DND-41 (cell line): Measurements from ENCODE around the gene TENT5C.

ENCODE experiments used
- ATAC-seq: fragments of 200-7000 bp; cut with Tn5 transposase; 3 replicates; pipeline ENCODE4 v1.9.1; 2021; ENCODE audit warnings: low read depth; ENCODE audit not compliant: insufficient read depth
- DNase-seq: peaks from one replicate; pipeline ENCODE4 v3.0.0-alpha.2; 2020
- H2AFZ ChIP-seq: 2 replicates; pipeline ENCODE4 v1.6.0; 2012; ENCODE audit warnings: low read depth, low read length
- H3K27ac ChIP-seq: 2 replicates; pipeline ENCODE4 v1.5.1; 2012; ENCODE audit warnings: low read length, inconsistent platforms
- H3K27me3 ChIP-seq: fragments of 200-600 bp; sonication (generic); 2 replicates; pipeline ENCODE4 v1.6.0; 2012; ENCODE audit warnings: low read length, mild to moderate bottlenecking, inconsistent platforms; ENCODE audit not compliant: insufficient read depth, poor library complexity
- H3K36me3 ChIP-seq: 2 replicates; pipeline ENCODE4 v1.5.1; 2012; ENCODE audit warnings: low read length, inconsistent platforms; ENCODE audit not compliant: insufficient read depth
- H3K4me1 ChIP-seq: 2 replicates; pipeline ENCODE4 v1.5.1; 2012; ENCODE audit warnings: mild to moderate bottlenecking, low read length; ENCODE audit not compliant: insufficient read depth
- H3K4me2 ChIP-seq: 2 replicates; pipeline ENCODE4 v1.6.0; 2012; ENCODE audit warnings: mild to moderate bottlenecking, moderate library complexity, low read length, inconsistent platforms; ENCODE audit not compliant: insufficient read depth
- H3K4me3 ChIP-seq, 2 experiments: fragments of 200-600 bp in 1 of 2; shearing (Covaris generic) in 1 of 2; 2 replicates each; pipeline ENCODE4 v1.5.1; 2012 to 2016; ENCODE audit warnings: inconsistent platforms in 2 of 2, low read length in 2 of 2, mild to moderate bottlenecking in 2 of 2, low read depth in 1 of 2, moderate library complexity in 1 of 2
- H3K79me2 ChIP-seq: 2 replicates; pipeline ENCODE4 v1.6.0; 2012; ENCODE audit warnings: low read length, inconsistent platforms; ENCODE audit not compliant: insufficient read depth
- H3K9ac ChIP-seq: 2 replicates; pipeline ENCODE4 v1.6.0; 2012; ENCODE audit warnings: low read depth, mild to moderate bottlenecking, inconsistent platforms, low read length, moderate library complexity
- H3K9me3 ChIP-seq: 2 replicates; pipeline ENCODE4 v1.5.1; 2012; ENCODE audit warnings: low read length, moderate library complexity, mild to moderate bottlenecking, inconsistent platforms; ENCODE audit not compliant: insufficient read depth, severe bottlenecking
- H4K20me1 ChIP-seq: 2 replicates; pipeline ENCODE4 v1.6.0; 2012; ENCODE audit warnings: low read length; ENCODE audit not compliant: insufficient read depth
- EZH2 ChIP-seq: IDR thresholded peaks from 3 replicates; pipeline ENCODE4 v1.6.1; 2012; ENCODE audit warnings: borderline replicate concordance, low read depth, mild to moderate bottlenecking, moderate library complexity, low read length, inconsistent platforms; ENCODE audit not compliant: severe bottlenecking
- TF ChIP-seq, protein P1 (sequence below): IDR thresholded peaks from 2 replicates; pipeline ENCODE4 v1.5.1; 2012; ENCODE audit warnings: borderline replicate concordance, low read length, moderate library complexity, mild to moderate bottlenecking; ENCODE audit not compliant: poor library complexity, severe bottlenecking; ENCODE audit errors: extremely low read depth

TENT5C gene

DNA sequence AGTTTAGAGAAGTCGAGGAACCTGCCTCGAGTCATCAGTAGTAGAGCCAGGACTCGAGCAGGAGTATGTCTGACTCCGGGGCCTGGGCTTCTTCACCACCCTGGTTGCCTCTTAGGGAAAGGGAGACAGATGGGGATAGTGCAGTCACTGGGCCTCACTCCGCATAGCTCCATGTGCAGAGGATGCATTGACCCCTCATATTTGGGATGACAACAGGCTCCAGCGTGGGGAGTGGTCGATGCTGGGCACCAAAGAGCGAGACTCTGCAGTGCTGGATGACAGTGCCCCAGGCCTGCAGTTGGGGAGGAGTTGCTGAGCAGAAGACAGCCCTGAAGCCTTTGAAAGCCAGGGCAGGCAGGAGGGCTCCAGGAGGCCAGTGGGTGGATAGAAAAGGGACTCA is 20.8 kb upstream of the TENT5C start:
- ATAC-seq (no peak), DNase-seq (no peak)
- H3K4me3 ChIP-seq = no peak overlapping the region

DNA sequence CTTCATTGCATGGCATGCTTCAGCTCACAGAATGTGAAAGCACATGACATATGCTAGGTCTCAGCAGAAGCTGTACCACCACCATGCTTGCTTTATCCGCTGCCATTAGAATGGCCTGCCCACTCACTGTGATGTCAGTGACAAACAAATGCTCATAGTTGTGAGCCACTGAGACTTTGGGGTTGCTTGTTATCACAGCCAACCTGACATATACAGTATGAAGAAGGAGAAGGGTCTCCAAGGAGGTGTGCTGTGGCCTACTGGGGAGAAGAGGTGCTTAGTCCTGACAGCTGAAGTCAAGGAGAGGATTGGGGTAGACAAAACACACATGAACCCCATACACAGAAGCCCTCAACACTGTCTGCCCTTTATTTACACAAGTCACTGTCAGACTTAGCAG is 19.5 kb upstream of the TENT5C start:
- ATAC-seq (no peak), DNase-seq (no peak)
- Histone ChIP-seq H3K27me3 (no peaks in the 10 kb centered on the region), H4K20me1 (no peaks in the 10 kb centered on the region), H3K27ac (no peak overlapping the region), H3K4me3 (no peak overlapping the region), H3K4me2 (no peak overlapping the region), H3K36me3 (no peaks in the 10 kb centered on the region), H3K4me1 (no peaks in the 10 kb centered on the region), H3K9me3 (no peaks in the 10 kb centered on the region), H3K9ac (no peak overlapping the region), H3K79me2 (no peaks in the 10 kb centered on the region), H2AFZ (no peak overlapping the region)
- TF ChIP-seq EZH2 = no peak
- TF ChIP-seq, protein P1, sequence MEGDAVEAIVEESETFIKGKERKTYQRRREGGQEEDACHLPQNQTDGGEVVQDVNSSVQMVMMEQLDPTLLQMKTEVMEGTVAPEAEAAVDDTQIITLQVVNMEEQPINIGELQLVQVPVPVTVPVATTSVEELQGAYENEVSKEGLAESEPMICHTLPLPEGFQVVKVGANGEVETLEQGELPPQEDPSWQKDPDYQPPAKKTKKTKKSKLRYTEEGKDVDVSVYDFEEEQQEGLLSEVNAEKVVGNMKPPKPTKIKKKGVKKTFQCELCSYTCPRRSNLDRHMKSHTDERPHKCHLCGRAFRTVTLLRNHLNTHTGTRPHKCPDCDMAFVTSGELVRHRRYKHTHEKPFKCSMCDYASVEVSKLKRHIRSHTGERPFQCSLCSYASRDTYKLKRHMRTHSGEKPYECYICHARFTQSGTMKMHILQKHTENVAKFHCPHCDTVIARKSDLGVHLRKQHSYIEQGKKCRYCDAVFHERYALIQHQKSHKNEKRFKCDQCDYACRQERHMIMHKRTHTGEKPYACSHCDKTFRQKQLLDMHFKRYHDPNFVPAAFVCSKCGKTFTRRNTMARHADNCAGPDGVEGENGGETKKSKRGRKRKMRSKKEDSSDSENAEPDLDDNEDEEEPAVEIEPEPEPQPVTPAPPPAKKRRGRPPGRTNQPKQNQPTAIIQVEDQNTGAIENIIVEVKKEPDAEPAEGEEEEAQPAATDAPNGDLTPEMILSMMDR = no peak

More for the DNA sequence above, 20.8 kb upstream of the TENT5C start:
- Histone ChIP-seq H3K79me2 (no peaks in the 10 kb centered on the region), H3K9me3 (no peaks in the 10 kb centered on the region), H4K20me1 (no peaks in the 10 kb centered on the region), H3K4me2 (no peak overlapping the region), H2AFZ (no peak overlapping the region), H3K9ac (no peak overlapping the region), H3K27ac (no peak overlapping the region), H3K27me3 (no peaks in the 10 kb centered on the region), H3K4me1 (no peaks in the 10 kb centered on the region), H3K36me3 (no peaks in the 10 kb centered on the region)
- TF ChIP-seq, protein P1 = no peak
- TF ChIP-seq EZH2 = no peak

DNA sequence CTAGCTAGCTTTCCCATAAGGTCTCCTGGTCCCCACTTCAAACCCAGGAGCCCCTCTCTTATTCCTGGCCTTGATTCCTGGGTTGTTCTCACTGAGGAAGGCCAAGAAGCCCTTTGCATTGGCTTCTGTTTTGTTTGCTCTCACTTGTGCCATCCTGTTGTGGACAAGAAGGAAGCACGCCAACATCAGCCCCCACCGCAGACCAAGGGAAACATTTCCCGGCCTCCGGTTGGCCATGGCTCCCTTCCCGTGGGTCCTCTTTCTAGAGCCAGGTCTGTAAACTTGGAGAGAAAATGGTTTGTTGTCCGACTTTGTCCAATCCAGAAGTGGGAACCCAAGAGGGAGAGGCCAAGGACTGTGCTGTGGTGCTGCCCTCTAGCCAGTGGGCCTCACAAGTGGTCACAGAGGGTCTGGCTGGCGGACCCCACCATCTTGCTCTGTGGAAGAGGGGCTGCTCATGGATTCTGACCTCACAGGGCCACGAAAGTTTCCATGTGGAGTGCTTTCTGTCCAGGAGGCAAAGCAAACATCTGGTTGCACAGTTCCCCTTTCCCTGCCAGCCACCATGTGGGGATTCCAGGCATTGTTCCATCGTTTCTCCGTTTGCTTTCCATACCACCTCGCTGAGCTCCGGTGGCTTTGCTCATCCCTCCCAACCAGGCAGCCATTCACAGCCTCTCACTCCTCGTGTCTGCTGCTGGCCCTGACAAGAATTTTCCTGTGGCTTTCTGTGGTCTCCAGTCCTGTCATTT is 18.9 kb upstream of the TENT5C start:
- Histone ChIP-seq H3K27ac (no peak overlapping the region), H3K4me1 (no peaks in the 10 kb centered on the region), H3K27me3 (no peaks in the 10 kb centered on the region), H3K79me2 (no peaks in the 10 kb centered on the region), H2AFZ (no peak overlapping the region), H3K4me3 (no peak overlapping the region), H4K20me1 (no peaks in the 10 kb centered on the region), H3K36me3 (no peaks in the 10 kb centered on the region), H3K9ac (no peak overlapping the region), H3K9me3 (no peaks in the 10 kb centered on the region), H3K4me2 (no peak overlapping the region)
- TF ChIP-seq, protein P1 = no peak
- no peak for TF ChIP-seq EZH2
- ATAC-seq (no peak), DNase-seq (no peak)
